ENCODE measurements around the gene SH2D4B. TPM values are rescaled to one million over a fixed set of nuclear protein-coding genes. Genes with fewer than 3 reads are reported as not detected.

Gene SH2D4B
- total and polyA plus RNA-seq, 8 donors: 0.09 to 0.37 (median 0.20) TPM

- intact Hi-C loops (cut with DNase I): no loop called here
Observed at GRCh38 chr10:80561950-80562349, 24.2 kb downstream of the SH2D4B start.

DNA sequence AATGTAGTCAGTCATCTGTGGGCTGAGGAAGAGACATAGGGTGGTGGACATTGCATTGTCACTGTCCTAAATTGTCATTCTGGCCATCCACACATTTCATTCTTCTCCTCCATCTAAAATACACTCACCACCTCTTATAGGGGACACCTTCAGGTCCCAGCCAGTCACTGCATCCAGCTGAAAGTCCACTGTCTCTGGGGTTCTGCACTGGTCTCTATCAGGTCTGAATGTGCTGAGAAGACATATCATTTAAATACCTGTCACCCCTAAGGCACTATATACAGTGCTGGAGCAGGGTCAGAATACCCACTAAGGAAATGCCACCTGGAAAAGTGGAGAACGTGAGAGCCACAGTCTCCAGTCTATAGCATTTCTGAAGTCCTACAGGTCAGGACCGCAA lies 29.6 kb downstream of the SH2D4B start:
- ATAC-seq (no peak), DNase-seq (no peak)
- intact Hi-C loops (cut with DNase I): no loop called here
- Histone ChIP-seq H3K4me1 (no peaks in the 10 kb centered on the region), H3K9me3 (no peaks in the 10 kb centered on the region), H3K36me3 (no peaks in the 10 kb centered on the region), H3K27me3 (no peaks in the 10 kb centered on the region), H3K27ac (no peak overlapping the region), H3K4me3 (no peak overlapping the region)
- no peak for TF ChIP-seq CTCF (IDR thresholded peaks at IDR 0.05)

More at GRCh38 chr10:80561950-80562349, 24.2 kb downstream of the SH2D4B start:
- Histone ChIP-seq H3K4me1 (no peaks in the 10 kb centered on the region), H3K4me3 (no peak overlapping the region), H3K36me3 (no peaks in the 10 kb centered on the region), H3K27me3 (no peaks in the 10 kb centered on the region), H3K9me3 (peaks cover 0 to 1% of the 10 kb centered on the region in 2 donors), H3K27ac (no peak overlapping the region)
- DNase-seq: no peak
- no peak for ATAC-seq
- no peak for TF ChIP-seq CTCF (IDR thresholded peaks at IDR 0.05)

GRCh38 chr10:80569131-80569895 lies 31.6 kb downstream of the SH2D4B start:
- no peak for ATAC-seq

DNA sequence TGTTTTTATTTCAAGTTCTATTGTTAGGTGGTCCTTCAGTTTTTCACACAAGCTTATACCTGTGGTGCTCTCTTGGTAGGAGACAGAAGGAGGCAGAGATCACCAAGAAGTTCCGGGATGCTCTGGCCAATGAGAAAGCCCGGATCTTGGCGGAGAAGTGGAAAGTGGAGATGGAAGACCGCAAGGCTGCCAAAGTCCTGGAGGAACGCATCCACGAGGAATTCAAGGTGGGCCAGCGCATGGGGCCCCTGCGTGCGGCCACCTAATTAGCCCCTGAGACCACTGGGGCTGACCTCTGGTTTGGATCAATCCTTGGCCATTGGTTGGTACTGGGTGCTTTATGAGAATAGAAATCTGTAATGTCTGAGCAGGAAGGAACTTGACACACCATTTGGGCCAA lies 33.6 kb downstream of the SH2D4B start:
- ATAC-seq (no peak), DNase-seq (no peak)
- Histone ChIP-seq H3K9me3 (no peaks in the 10 kb centered on the region), H3K4me3 (no peak overlapping the region), H3K27me3 (no peaks in the 10 kb centered on the region), H3K36me3 (no peaks in the 10 kb centered on the region), H3K4me1 (no peaks in the 10 kb centered on the region), H3K27ac (no peak overlapping the region)
- no peak for TF ChIP-seq CTCF (IDR thresholded peaks at IDR 0.05)
- intact Hi-C loops (cut with DNase I): no loop called here

More at GRCh38 chr10:80569131-80569895, 31.6 kb downstream of the SH2D4B start:
- intact Hi-C loops (cut with DNase I): no loop called here
- no peaks in the 10 kb centered on the region for H3K36me3 ChIP-seq
- H3K27ac ChIP-seq: no peak overlapping the region
- H3K4me1 ChIP-seq: no peaks in the 10 kb centered on the region
- TF ChIP-seq CTCF (IDR thresholded peaks at IDR 0.05): no peak
- no peak overlapping the region for H3K4me3 ChIP-seq
- no peak for DNase-seq
- no peaks in the 10 kb centered on the region for H3K9me3 ChIP-seq
- no peaks in the 10 kb centered on the region for H3K27me3 ChIP-seq

- peaks cover 0 to 7% of the 10 kb centered on the region in 2 donors for H3K9me3 ChIP-seq
- no peak for TF ChIP-seq CTCF (IDR thresholded peaks at IDR 0.05)
- peak; percentile 25 for ATAC-seq
- intact Hi-C loops (cut with DNase I): no loop called here
- no peaks in the 10 kb centered on the region for H3K27me3 ChIP-seq
- DNase-seq: no peak
- H3K36me3 ChIP-seq: no peaks in the 10 kb centered on the region
- peak overlapping the region in 1 of 2 donors; percentile 65 for H3K27ac ChIP-seq
- H3K4me1 ChIP-seq: peaks cover 0 to 18% of the 10 kb centered on the region in 2 donors
- H3K4me3 ChIP-seq: no peak overlapping the region
Observed at GRCh38 chr10:80579181-80579763, 41.6 kb downstream of the SH2D4B start.

Data from left lung (tissue), 10 donors.